Esophagus mucosa (tissue), 1 donor: ENCODE data around the gene MUC20. TPM values are rescaled to one million over a fixed set of nuclear protein-coding genes. Genes with fewer than 3 reads are reported as not detected.
"Not testable (repeated sequence)": the region's sequence is repeated elsewhere in the genome, so short reads cannot be mapped to it uniquely, and the experiment has no call there.

ENCODE experiments used
- ATAC-seq: fragments of 200-7000 bp; cut with Tn5 transposase; one replicate; pipeline ENCODE4 v1.9.1; 2020
- total RNA-seq: library from RNA; stranded (reverse); gene quantifications from one replicate; pipeline ENCODE4 v1.2.4, GENCODE V29; 2023
- donor health status: DM: yes; HTN: yes; CAD: no.

MUC20 gene, protein sequence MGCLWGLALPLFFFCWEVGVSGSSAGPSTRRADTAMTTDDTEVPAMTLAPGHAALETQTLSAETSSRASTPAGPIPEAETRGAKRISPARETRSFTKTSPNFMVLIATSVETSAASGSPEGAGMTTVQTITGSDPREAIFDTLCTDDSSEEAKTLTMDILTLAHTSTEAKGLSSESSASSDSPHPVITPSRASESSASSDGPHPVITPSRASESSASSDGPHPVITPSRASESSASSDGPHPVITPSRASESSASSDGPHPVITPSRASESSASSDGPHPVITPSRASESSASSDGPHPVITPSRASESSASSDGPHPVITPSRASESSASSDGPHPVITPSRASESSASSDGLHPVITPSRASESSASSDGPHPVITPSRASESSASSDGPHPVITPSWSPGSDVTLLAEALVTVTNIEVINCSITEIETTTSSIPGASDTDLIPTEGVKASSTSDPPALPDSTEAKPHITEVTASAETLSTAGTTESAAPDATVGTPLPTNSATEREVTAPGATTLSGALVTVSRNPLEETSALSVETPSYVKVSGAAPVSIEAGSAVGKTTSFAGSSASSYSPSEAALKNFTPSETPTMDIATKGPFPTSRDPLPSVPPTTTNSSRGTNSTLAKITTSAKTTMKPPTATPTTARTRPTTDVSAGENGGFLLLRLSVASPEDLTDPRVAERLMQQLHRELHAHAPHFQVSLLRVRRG
- total RNA-seq, result 34.9 TPM

DNA sequence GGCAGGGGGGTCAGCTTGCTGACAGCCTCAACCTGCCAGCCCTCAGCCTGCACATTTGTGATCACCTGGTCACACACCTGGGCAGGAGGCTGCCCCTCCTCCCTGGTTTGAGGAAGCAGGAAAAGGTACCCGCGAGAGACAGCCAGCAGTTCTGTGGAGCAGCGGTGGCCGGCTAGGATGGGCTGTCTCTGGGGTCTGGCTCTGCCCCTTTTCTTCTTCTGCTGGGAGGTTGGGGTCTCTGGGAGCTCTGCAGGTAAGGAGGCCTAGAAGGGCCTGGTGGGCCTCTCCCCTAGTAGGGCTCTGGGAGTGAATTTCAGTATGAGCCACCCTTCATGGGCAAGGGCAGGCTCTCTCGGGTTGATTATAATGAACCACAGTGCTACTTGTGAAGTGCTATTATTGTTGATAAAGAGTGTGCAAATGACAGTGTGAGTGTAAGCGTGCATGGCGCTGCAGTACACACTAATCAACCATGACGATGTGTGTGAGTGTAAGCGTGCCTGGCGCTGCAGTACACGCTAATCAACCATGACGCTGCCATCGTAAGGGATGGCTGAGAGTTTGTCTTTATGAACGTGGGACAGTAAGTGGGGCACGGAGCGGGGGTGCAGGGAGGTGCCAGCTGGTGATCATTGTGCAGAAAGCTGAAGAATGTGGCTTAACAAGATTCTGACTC, at the start of gene MUC20:
MUC20 (plus strand) TSS at position 148 of the 676 bp plus-strand sequence; CDS start at position 178, 30 bp downstream.
- peak; percentile 64 for ATAC-seq

DNA sequence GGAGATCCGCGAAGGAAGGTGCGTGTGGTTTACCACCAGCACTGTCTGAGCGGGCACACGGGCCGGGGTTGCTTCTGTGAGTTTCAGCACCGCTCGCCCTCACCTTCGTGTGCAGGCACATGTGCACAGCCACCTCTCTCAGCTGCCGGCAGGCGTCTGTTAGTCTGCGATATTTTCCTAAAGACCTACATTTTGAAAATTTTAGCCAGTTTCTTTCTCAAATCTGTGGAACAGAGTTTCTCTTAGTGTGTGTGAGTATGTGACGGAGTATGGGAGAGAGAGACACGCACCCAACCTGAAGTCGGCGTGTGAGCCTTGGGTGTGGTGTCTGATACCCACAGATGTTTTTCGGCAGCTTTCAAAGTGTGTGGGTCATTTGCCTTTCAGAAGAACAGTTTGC, 49.5 kb upstream of the MUC20 start:
- ATAC-seq, result not testable (repeated sequence)

DNA sequence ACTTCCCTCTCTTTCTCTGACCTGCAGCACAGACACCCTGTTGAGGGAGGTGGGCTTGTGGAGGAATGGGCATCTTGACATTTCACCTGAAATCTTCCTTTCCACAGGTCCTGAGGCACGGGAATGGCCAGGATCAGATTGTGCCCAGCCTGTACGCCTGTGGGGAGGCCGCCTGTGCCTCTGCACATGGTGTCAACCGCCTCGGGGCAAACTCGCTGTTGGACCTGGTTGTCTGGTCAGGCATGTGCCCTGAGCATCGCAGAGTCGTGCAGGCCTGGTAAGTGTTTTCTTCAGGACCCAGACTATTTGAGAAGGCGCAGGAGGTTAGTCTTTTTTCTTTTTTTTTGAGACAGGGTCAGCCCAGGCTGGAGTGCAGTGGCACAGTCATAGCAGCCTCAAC, 47.1 kb upstream of the MUC20 start:
- ATAC-seq, result not testable (repeated sequence)

DNA sequence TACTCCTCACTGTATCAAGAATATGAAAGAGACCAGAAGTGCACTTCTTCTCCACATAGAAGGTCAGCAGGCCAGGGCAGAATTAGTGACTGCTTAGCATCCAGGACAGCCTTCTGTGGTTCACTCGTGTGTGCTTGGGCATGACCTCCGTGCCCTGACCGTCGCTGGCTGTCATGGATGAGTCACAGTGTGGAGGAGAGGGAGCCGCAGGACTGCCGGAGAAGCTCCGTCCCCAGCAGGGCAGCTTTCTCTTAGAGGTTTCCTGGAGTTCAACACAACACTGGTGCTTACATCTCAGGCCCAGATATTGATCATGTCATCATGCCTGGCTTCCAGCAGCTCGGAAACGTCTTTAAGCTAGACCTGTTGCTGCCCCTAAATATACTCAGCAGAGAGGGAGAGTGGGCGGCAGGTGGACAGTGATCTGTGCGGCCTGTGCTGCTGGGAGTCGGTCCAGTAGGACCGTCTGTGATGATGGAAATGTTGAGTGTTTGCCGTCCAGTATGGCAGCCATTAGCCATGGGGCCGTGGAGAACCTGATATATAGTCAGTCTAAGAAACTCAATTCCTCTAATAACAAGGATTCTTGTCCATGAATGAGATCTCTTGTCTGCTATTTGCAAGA, 42.3 kb upstream of the MUC20 start:
- peak; percentile 10 for ATAC-seq

DNA sequence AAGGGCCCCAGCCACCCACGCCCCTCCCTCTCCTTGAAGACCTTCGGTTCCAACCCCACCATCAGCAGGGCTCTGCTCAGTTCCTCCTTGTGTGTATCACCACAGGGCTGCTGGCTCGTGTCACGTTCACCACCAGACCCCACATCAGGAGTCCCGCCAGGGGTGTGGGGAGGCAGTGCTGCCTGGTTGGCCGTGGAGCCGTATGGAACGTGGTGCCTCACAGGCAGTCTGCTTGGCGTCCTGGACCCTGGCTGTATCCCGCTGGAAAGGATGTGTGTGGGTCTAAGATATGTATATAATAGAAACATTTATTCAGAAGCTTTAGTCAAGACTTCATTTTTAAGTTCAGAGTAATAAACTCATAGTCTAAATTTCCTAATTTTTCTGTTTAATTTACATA, 40.1 kb upstream of the MUC20 start:
- ATAC-seq, result not testable (repeated sequence)

DNA sequence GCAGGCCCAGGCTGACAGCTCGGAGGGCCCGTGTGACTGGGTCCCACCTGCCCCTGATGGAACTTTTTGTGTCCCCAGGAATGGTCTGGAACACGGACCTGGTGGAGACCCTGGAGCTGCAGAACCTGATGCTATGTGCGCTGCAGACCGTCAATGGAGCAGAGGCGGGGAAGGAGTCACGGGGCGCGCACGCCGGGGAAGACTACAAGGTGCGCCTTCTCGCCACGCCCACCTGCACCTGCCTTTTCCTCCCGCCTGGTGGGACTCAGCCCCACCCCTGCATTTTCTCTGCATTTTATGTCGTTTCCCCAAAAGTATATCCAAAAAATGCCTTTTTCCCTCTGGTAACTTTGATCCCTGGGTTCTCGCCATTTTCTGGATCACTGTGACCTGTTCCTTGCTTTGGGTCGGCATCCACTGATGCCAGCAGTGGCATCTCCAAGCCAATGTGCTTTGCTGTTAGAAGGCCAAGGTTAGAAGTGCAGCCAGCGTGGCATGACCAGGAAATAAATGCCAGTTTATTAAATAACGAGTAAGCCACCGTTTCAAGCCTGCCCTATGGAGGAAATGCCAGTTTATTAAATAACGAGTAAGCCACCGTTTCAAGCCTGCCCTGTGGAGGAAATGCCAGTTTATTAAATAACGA, 39.2 kb upstream of the MUC20 start:
- peak; percentile 25 for ATAC-seq

DNA sequence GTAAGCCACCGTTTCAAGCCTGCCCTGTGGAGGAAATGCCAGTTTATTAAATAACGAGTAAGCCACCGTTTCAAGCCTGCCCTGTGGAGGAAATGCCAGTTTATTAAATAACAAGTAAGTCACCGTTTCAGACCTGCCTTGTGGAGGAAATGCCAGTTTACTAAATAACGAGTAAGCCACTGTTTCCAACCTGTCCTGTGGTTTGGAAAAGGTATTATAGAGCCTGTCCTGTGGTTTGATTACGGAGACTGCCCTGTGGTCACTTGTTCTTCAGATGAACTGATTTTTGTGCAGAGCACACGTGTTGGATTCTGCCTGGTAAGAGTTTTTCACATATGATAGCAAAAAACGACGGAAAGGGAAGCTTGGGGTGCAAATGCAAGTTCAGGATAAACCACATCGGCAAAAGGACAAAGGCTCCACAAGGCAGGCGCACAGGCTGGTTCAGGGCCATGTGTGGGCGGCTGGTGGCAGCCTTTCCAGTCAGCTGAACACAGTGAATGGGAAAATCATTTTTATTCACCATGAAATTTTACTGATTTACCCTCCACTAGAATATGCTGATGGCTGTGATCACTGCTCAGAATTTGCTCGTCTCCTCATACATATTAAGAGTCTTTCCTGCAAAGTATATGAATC, 38.6 kb upstream of the MUC20 start:
- ATAC-seq, result not testable (repeated sequence)

DNA sequence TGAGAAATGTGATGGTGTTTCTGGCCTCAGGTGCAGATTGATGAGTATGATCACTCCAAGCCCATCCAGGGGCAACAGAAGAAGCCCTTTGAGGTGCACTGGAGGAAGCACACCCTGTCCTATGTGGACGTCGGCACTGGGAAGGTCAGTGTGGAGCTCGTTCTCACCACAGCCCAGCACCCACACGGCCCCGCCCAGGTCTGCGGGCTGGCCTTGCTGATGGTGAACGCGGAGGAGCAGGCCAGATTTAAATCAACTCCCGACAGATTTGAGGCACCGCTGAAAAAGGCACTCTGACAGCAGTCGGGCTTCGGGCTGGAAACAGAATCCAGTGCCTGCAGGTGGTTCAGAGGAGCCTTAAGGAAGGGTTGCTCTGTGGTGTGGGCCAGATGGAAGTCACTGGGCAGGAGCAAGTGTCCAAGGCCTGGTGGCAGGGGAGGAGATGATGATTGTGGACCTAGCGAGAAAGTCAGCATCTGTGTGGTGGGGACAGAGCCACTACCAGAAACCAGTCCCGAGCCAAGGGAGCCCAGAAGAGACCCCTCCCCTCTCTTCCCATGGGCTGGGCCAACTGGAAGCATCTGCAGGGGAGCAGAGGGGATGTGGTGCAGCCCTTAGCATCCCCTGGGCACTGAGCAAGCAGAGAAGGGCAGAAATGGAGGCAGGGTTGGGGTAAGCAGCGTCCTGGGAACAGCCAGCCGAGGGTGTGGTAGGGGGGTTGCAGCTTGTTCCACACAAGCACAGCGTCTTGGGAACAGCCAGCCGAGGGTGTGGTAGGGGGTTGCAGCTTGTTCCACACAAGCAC, 36.9 kb upstream of the MUC20 start:
- ATAC-seq, result peak; percentile 20

DNA sequence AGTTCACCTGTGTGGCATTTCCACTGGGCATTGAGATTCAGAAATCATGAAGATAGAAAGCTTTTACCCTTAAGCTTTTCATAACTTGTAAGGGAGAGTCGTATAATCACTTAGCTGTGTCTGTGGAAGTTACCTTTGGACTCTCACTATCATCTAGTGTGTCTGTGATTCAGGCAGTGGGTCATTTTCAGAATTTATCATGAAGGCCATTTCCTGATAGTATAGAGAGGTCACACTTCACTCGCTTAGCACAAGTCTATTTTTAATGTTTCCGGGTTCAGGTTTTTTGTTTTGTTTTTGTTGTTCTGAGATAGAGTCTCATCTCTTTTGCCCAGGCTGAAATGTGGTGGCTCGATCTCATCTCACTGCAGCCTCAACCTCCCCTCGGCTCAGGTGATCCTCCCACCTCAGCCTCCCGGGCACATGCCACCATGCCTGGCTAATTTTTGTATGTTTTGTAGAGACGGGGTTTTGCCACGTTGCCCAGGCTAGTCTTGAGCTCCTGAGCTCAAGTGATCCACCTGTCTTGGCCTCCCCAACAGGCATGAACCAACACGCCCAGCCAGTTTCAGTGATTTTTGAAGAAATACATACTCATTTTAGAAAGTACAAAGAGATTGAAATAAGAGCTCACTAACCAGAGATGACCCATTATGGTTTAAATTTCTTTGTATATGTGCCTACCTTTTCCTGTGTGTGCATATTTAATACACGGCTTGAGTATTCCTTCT, 36.1 kb upstream of the MUC20 start:
- peak; percentile 7 for ATAC-seq

DNA sequence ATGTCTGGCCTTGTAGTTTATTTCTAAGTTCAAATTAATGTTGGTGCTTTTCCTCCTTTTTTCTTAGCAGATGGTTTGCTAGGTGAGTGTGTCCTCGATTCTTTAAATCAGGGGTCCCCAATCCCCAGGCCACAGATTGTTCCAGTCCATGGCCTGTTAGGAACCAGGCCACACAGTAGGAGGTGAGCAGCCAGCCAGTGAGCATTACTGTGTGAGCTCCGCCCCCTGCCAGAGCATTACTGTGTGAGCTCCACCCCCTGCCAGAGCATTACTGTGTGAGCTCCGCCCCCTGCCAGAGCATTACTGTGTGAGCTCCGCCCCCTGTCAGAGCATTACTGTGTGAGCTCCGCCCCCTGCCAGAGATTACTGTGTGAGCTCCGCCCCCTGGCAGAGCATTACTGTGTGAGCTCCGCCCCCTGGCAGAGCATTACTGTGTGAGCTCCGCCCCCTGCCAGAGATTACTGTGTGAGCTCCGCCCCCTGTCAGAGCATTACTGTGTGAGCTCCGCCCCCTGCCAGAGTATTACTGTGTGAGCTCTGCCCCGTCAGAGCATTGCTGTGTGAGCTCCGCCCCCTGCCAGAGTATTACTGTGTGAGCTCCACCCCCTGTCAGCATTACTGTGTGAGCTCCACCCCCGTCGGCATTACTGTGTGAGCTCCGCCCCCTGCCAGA, 34.1 kb upstream of the MUC20 start:
- ATAC-seq, result not testable (repeated sequence)

DNA sequence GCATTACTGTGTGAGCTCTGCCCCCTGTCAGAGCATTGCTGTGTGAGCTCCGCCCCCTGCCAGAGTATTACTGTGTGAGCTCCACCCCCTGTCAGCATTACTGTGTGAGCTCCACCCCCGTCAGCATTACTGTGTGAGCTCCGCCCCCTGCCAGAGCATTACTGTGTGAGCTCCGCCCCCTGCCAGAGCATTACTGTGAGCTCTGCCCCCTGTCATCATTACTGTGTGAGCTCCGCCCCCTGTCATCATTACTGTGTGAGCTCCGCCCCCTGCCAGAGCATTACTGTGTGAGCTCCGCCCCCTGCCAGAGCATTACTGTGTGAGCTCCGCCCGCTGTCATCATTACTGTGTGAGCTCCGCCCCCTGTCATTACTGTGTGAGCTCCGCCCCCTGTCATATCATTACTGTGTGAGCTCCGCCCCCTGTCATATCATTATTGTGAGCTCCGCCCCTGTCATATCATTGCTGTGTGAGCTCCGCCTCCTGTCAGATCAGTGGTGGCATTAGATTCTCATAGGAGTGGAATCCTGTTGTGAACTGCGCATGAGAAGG, 33.5 kb upstream of the MUC20 start:
- ATAC-seq, result not testable (repeated sequence)

DNA sequence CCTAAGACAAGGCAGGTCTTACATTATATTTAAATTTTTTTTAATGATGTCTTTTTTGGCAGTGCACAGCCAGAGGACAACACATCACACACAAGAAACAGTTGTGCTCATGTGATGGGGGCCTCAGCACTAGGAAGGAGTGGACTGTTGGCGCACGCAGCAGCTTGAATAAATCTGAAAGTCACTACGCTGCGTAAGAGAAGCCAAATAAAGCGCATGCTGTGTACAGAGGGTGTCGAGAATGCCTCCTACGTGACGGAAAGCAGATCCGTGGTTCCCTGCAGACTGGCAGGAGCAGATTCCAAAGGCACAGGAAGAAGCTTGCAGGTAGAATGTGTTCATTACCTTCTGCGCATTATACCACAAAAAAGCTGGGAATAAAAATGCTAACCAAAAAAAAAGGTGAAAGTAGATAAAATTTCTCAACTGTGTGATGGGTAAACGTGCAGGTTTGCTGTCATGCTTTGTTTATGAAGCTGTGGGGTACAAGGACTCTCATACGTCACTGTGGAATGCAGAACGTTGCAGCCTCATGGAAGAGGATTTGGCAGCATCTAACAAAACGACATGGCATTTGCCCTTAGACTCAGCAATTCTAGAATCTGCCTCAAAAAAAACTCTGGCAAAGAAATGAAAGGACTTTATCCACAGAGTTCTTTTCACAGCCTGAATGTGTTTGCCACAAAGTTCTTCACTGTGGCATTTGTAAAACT, 32.2 kb upstream of the MUC20 start:
- ATAC-seq, result not testable (repeated sequence)

DNA sequence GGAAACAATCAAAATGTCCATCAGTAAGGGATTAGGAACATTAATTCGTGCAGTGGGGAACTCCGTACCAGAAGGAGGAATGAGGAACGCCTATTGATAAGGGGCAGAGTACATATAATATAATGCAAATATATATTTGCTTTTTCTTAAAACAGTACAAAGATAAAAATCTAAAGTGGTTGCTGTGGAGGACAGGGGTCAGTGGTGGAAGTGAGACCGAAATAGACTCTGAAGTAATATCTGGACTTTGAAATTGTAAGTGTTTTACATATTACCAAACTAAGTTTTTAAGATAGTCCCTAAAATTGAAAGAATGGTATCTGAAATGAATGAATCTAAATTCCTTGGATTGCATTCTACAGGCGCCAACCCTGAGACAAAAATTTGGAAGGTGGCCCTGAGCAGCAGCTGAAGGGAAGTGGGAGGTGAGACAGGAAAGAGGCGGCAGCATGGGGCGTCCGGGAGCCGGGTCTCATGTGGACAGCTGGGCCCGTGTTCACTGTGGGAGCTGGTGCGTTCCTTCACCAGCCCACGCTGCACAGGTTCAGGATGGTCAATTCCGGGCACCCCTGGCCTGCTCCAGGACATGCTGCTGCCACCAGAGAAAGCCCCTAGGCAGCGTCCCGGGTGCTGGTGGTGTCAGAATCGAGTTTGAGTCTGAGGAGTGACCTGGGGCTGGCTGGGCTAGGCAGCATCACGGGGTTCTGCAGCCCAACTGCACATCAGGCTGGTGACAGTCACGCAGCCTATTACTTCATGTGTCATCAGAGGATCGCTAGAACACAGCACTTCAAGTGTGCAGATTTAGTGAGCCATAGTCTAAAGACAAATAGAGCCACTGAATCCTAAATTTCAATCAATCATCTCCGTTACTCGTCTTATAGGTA, 31.4 kb upstream of the MUC20 start:
- ATAC-seq, result peak; percentile 10

DNA sequence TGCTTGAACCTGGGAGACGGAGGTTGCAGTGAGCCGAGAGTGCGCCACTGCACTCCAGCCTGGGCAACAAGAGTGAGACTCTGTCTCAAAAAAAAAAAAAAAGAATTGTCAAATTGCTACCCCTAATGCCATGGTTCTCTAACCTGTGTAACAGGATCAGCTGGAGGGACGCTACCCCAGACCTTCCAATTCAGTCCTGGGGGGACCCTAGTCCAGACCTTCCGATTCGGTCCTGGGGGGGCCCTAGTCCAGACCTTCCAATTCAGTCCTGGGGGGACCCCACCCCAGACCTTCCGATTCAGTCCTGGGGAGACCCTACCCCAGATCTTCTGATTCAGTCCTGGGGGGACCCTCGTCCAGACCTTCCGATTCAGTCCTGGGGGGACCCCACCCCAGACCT, 29.8 kb upstream of the MUC20 start:
- no peak for ATAC-seq

DNA sequence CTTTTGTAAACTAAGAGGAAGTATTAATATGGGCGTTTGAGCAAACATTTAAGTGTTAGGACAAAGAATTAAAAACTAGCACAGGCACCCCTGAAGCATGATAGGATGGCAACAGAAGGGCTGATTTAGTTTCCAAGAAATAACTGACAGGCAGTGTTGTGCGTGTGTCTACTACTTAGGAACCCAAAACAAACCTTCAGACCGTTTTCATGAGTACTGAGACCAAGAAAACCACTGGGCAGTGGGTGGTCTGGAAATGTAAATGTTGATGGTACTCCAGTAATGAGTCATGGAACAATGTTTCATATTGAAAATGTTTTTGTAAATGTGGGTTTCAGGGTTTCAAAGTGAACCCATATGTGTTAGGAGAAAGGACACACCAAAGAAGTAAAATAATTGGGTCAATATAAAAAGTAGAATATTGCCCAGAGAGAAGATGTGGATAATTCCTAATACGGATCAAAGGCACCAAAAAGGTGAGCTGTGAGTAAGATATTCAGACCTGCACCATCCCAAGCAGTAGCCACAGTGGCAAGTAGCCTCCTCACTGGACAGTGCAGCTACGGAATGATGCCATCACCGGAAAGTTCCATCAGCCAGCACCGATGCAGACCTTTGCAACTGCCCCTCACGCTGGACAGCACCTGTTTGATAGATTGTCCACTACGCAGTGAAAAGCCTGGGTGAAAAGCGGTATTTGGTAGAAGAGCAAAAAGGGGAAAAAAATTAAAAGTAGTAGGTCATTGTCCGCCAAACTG, 29.0 kb upstream of the MUC20 start:
- not testable (repeated sequence) for ATAC-seq

DNA sequence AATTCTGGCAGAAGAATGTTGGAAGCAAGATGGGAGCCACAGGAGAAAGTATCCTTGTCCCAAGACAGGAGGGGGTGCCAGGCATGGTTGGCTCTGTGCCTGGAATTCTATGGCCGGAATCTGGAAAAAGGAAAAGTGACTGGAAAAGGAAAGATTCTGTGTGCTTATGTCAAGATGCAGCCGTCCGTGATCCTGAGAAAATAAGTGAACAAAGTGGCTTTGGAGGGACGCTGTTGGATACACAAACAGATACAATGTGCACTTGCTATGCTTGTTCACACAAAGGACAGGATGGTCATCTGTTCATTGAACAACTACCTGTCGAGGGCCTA, 28.5 kb upstream of the MUC20 start:
- ATAC-seq, result no peak
